Activated T-cell treated with anti-CD3 and anti-CD28 coated beads for 1 hour (primary cell): Measurements from ENCODE around the gene TPO.
"Not testable (repeated sequence)": the region's sequence is repeated elsewhere in the genome, so short reads cannot be mapped to it uniquely, and the experiment has no call there.

Source experiments
- DNase-seq: peaks from one replicate; pipeline ENCODE4 v3.0.0-alpha.2; 2020; ENCODE audit warnings: low read depth

TPO gene

DNA sequence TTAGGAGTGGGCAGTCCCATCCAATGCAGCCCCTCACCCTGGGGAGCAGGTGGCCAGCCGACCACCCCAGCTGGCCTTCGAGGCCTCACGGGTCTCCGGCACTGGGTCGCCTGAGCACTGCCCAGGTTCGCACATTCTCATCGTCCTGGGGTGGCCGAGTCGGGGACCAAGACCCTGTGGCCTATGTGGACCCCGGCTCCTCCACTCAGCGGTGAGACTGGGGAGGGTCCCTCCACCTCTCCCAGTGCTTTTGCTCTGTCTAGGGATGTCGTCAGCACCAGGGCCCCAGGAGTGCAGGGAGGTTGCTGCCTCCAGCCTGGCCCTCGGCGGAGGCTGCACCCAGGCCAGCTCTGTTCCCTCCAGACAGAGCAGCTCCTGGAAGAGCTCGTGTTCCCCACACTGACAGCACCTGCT lies 89.6 kb downstream of the TPO start:
- no peak for DNase-seq

- DNase-seq, result no peak
These were observed 90.4 kb downstream of the TPO start for GRCh38 chr2:1503471-1504310.

DNA sequence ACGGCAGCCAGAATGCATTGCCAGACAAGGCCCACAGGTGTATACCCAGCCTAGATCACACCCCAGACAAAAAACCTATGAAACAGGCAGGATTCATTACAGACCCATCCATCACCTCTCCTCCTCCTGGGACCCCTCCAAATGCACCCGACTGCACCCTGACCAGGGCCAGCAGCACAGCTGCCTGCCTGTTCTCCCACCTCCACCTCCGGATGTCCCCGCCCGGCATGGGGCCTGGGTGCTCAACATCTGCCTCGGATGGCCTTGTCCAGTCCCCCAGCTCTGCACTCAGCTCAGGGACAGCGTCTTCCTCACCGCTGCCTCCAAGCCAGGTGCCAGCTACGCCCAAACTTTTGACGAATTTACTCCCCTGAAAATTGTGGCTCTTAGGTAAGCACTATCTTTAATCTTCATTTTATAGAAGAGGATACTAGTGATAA lies 91.1 kb downstream of the TPO start:
- DNase-seq, result no peak

- DNase-seq, result no peak
These were observed 91.8 kb downstream of the TPO start for GRCh38 chr2:1505031-1505441.

- DNase-seq, result no peak
These were observed 96.2 kb downstream of the TPO start for GRCh38 chr2:1509271-1510065.

- DNase-seq, result no peak
These were observed 96.9 kb downstream of the TPO start for GRCh38 chr2:1510176-1510575.

GRCh38 chr2:1511455-1511854 lies 98.2 kb downstream of the TPO start:
- DNase-seq, result no peak

- DNase-seq, result no peak
These were observed 99.3 kb downstream of the TPO start for GRCh38 chr2:1512321-1513289.

DNA sequence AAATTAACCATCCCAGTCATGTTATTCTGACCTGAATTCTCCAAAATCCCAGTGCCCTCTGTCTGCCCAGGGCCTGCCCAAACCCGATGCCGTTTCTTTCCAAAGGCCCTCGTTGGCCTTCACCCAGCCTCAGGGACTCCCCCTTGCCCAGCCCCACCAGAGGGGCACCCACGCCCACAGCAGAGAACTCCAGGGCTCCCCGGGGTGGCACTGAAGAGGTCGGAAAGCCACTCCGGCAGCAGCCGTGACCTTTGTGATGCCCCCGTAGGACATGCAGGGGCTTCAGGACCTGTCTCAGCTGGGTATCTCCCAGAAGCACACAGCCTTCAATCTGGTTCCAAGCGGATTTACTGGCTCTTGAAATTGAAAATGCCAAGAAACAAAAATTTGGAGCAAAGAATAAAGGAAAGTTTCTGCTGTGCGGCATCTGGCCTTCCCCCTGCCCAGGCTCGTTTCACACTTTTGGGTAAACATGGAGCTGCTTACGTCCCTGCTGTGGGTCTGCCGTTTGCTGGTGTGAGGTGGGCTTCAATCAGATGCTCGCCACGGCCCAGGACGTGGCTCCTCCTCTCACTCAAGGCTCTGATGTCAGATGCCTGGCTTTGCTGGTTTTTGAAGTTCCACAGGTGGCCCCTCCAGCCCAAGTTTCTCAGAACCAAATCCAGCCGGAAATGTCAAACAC lies 101.3 kb downstream of the TPO start:
- no peak for DNase-seq

- no peak for DNase-seq
These were observed 101.8 kb downstream of the TPO start for GRCh38 chr2:1515073-1515430.

GRCh38 chr2:1515986-1516797 lies 102.9 kb downstream of the TPO start:
- no peak for DNase-seq

- no peak for DNase-seq
These were observed 103.5 kb downstream of the TPO start for GRCh38 chr2:1516798-1517060.

GRCh38 chr2:1517291-1517690 lies 104.0 kb downstream of the TPO start:
- DNase-seq, result not testable (repeated sequence)

GRCh38 chr2:1517786-1518185 lies 104.5 kb downstream of the TPO start:
- no peak for DNase-seq

DNA sequence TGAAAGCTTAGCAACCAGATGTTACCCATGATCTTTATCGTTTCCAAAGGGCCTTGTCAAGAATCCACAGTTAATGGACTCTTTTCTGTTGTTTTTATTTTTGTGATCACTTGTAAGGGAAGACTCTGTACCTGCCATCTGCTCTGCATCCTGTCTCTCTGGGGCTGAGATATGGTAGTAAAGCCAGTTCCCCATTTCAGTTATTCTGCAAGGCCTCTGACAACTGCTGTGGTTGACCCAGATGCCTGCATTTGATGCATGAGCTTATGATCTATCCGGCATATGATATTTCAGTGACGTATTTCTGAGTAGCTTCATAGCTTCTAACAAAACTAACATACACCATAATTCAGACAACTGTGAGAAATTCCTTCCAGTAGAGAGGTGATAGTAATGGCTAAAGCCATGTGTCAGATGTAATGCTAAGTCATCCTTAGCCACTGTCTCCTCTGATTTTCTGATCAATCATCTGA lies 105.1 kb downstream of the TPO start:
- no peak for DNase-seq

GRCh38 chr2:1518867-1519530 lies 105.7 kb downstream of the TPO start:
- no peak for DNase-seq

- no peak for DNase-seq
These were observed 108.1 kb downstream of the TPO start for GRCh38 chr2:1521191-1521877.

- no peak for DNase-seq
These were observed 108.9 kb downstream of the TPO start for GRCh38 chr2:1521878-1522830.
